Measurements from ENCODE around the gene LIMS2.

DNA sequence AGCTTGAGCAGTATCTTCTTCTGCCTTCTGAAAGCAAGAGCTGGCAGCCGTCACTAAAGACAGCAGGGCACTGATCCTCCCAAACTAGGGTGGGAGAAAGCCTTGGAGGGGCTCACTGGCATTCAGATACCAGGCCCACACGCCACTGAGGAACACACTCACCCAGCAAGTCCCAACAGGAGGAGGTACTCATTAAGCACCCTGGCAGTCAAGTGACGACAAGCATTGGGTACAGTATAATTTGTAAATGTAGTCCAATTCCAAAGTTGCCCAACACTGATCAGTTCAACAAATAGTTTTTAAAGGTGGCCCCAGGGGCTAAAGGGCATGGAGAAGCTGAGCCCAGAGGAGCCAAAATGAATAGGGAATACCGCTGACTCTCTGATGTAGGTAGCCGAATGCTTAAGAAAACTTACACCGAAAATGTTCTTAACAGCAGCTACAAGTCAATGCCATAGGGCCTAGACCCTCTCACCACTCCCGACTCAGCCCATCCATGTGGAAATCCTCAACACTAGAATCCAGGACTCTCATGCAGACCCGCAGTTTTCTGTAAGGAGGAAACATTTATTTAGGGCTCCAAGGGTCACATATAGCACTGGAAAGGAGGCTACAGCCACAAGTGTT lies 9.9 kb downstream of the LIMS2 start:
- TF ChIP-seq, protein P1, sequence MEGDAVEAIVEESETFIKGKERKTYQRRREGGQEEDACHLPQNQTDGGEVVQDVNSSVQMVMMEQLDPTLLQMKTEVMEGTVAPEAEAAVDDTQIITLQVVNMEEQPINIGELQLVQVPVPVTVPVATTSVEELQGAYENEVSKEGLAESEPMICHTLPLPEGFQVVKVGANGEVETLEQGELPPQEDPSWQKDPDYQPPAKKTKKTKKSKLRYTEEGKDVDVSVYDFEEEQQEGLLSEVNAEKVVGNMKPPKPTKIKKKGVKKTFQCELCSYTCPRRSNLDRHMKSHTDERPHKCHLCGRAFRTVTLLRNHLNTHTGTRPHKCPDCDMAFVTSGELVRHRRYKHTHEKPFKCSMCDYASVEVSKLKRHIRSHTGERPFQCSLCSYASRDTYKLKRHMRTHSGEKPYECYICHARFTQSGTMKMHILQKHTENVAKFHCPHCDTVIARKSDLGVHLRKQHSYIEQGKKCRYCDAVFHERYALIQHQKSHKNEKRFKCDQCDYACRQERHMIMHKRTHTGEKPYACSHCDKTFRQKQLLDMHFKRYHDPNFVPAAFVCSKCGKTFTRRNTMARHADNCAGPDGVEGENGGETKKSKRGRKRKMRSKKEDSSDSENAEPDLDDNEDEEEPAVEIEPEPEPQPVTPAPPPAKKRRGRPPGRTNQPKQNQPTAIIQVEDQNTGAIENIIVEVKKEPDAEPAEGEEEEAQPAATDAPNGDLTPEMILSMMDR (optimal IDR thresholded peaks at IDR 0.05 in 1 of 3, IDR thresholded peaks at IDR 0.05 in 1 of 3, conservative IDR thresholded peaks at IDR 0.05 in 1 of 3; ENCODE audit: extremely low read depth in 1 of 3, insufficient read depth in 2 of 3, low read length in 3 of 3), result no peak
- TF ChIP-seq EZH2 (IDR thresholded peaks at IDR 0.05; ENCODE audit: low read length), result no peak
